ENCODE measurements around the gene TLR10.

Gene TLR10

GRCh38 chr4:38723114-38723513 lies 59.7 kb downstream of the TLR10 start:
- H3K4me3 ChIP-seq (ENCODE audit: low read depth, low read length), result no peak overlapping the region
- ChIA-PET POLR2A (interaction anchor here (0.9 kb wide), 1 partner anchor 38 kb away, joined by 6 read pairs; no protein-coding TSS in a partner anchor), CTCF (interaction anchor here (0.6 to 2.3 kb wide), 4 partner anchors 46 to 560 kb away, joined by 3 to 7 read pairs (median 4); no protein-coding TSS in a partner anchor)
- no peak for DNase-seq (ENCODE audit: low read depth, low spot score)
- TF ChIP-seq CTCF (IDR thresholded peaks at IDR 0.05; ENCODE audit: insufficient read depth, low read length, missing control alignments), result no peak
